Ovary (tissue), 9 donors: ENCODE data around the gene ERICH6. TPM values are rescaled to one million over a fixed set of nuclear protein-coding genes. Genes with fewer than 3 reads are reported as not detected.
A peak's percentile ranks its signal among the peaks of the same experiment; 100 is the strongest.

Source experiments
- DNase-seq, 5 donors: peaks; one replicate each; pipeline ENCODE4 v3.0.0-alpha.2; 2019 to 2020
- H3K27ac ChIP-seq, 2 donors: fragments of 200-600 bp; one replicate each; pipeline versions ENCODE4 v1.5.1 to v1.8.0; 2019 to 2022
- H3K27me3 ChIP-seq: fragments of 200-600 bp; one replicate; pipeline ENCODE4 v1.8.0; 2022
- H3K36me3 ChIP-seq: fragments of 200-600 bp; sonication (generic); one replicate; pipeline ENCODE4 v1.5.1; 2019
- H3K4me1 ChIP-seq: one replicate; pipeline ENCODE4 v1.8.1; 2013; ENCODE audit warnings: mild to moderate bottlenecking, moderate library complexity; ENCODE audit not compliant: insufficient read depth
- H3K4me3 ChIP-seq: fragments of 200-600 bp; sonication (generic); one replicate; pipeline ENCODE4 v1.5.1; 2017
- H3K9me3 ChIP-seq, 2 donors: fragments of 200-600 bp in 1 of 2; sonication (generic) in 1 of 2; one replicate each; pipeline versions ENCODE4 v1.5.1 to v1.8.1; 2013 to 2019; ENCODE audit warnings: mild to moderate bottlenecking in 1 of 2, moderate library complexity in 1 of 2
- EP300 ChIP-seq: sonication (generic); formaldehyde crosslinking; IDR thresholded peaks from one replicate; pipeline ENCODE4 v1.6.1; 2017; ENCODE audit warnings: antibody characterized with exemption
- POLR2A ChIP-seq: fragments of 450-650 bp; IDR thresholded peaks from one replicate; pipeline ENCODE4 v1.6.1; 2017; ENCODE audit warnings: antibody characterized with exemption, mild to moderate bottlenecking, moderate library complexity
- WGBS, 3 donors: extraction: QIAGEN DNeasy Blood & Tissue Kit in 1 of 3; methylation state at CpG; one replicate each; pipeline versions ENCODE4 v1.1.5 to v1.1.7; 2013 to 2017; 5-methylcytosine and 5-hydroxymethylcytosine counted together
- intact Hi-C, 4 donors: fragments of 100-400 bp; cut with DNase I; formaldehyde crosslinking; loops; one replicate each; pipeline versions ENCODE4 v1.11.0 to v1.15.1; 2022 to 2023
- polyA plus RNA-seq, 2 donors: library from polyadenylated mRNA; stranded (reverse); fragments of 200-250 nt in 1 of 2; fragments of 350-450 nt in 1 of 2; fragmentation: Illumina TruSeq in 1 of 2; extraction: RNeasy Lipid Tissue Mini Kit (QIAGEN cat#74804) in 1 of 2; gene quantifications; one replicate each; pipeline ENCODE4 v1.2.3, GENCODE V29; 2013 to 2014
- total RNA-seq, 7 donors: library from RNA; depleted of rRNA in 2 of 7; stranded (reverse); fragments of >200 nt in 2 of 7; fragmentation: NEBNext Ultra II Directional in 3 of 7; extraction: Animal tissue kit (Norgen Biotek cat#: 25700) in 3 of 7; gene quantifications; one replicate each; pipeline versions ENCODE4 v1.1.0 to v1.2.4, GENCODE V29; 2016 to 2023
- TF ChIP-seq, protein P1 (sequence below), 3 donors: fragments of 450-650 bp in 2 of 3; fragments of 200-600 bp in 1 of 3; IDR thresholded peaks; one replicate each; pipeline versions ENCODE4 v1.5.1 to v1.8.0; 2016 to 2022; ENCODE audit warnings: antibody characterized with exemption in 3 of 3, mild to moderate bottlenecking in 1 of 3
- donor health status: DM: no; HTN: no; CAD: no; lungs with moderate emphysema.
- donor health status: DM: no; HTN: no; CAD: no.
- donor health status: Bipolar disorder and iron deficiency.
- donor health status: DM: yes; HTN: yes; CAD: no.
- donor health status: DM: no; HTN: no; CAD: no.
- donor health status: DM: yes; HTN: yes; CAD: no.

The ERICH6 gene
- total and polyA plus RNA-seq, 9 donors, result 0.04 to 1.3 (median 0.43) TPM; not detected in 5

DNA sequence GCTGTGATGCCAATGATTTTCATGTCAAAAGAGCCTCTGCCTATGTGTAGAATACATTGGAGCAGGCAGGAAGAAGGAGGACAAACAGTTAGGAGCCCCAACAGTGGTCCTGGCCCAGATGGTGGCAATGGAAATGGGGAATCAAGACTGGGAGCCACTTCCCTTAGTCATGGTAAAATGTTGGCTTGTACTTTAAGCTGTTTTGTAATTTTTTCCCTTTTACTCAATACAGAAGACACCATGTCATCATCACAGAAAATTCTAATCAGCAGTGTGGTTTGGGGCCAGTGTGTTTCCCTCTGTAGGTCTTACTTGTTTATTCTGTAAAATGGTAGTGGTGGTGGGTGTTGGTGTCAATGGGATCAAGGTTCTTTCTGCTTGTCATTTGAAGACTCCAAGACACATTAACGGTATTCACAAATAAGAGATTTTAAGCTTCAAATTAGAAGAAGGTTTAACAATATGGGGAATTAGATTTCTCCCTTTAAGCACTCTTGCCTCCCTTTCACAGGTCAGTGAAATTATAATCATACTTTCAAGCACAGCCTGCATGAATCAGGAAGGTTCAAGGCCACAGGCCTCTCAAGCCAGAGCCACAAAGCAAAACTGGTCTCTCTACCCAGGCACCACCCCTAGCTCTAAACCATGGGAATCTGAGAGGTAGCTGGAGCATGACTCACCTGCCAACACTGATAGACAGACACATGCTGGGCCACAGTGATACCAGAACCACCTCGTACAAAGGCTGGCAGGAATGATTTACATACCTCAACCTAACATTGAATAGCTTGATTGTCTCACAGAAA is 34.4 kb upstream of the ERICH6 start:
- WGBS, 3 donors, result 13 to 35% (median 21%) methylated on average over 2 of the region's 2 CpGs
- no peak overlapping the region for H3K4me3 ChIP-seq
- peak in 4 of 5 donors; percentile 41 to 61 (median 53) for DNase-seq
- TF ChIP-seq POLR2A (no peak), EP300 (no peak)
- TF ChIP-seq, protein P1, sequence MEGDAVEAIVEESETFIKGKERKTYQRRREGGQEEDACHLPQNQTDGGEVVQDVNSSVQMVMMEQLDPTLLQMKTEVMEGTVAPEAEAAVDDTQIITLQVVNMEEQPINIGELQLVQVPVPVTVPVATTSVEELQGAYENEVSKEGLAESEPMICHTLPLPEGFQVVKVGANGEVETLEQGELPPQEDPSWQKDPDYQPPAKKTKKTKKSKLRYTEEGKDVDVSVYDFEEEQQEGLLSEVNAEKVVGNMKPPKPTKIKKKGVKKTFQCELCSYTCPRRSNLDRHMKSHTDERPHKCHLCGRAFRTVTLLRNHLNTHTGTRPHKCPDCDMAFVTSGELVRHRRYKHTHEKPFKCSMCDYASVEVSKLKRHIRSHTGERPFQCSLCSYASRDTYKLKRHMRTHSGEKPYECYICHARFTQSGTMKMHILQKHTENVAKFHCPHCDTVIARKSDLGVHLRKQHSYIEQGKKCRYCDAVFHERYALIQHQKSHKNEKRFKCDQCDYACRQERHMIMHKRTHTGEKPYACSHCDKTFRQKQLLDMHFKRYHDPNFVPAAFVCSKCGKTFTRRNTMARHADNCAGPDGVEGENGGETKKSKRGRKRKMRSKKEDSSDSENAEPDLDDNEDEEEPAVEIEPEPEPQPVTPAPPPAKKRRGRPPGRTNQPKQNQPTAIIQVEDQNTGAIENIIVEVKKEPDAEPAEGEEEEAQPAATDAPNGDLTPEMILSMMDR (IDR thresholded peaks at IDR 0.05), result no peak
- H3K4me1 ChIP-seq, result peaks cover 20% of the 10 kb centered on the region
- H3K27me3 ChIP-seq, result no peaks in the 10 kb centered on the region
- H3K36me3 ChIP-seq, result no peaks in the 10 kb centered on the region
- intact Hi-C loops, result no loop called here
- no peaks in the 10 kb centered on the region for H3K9me3 ChIP-seq
- H3K27ac ChIP-seq, result peak overlapping the region; percentile 46 to 69

DNA sequence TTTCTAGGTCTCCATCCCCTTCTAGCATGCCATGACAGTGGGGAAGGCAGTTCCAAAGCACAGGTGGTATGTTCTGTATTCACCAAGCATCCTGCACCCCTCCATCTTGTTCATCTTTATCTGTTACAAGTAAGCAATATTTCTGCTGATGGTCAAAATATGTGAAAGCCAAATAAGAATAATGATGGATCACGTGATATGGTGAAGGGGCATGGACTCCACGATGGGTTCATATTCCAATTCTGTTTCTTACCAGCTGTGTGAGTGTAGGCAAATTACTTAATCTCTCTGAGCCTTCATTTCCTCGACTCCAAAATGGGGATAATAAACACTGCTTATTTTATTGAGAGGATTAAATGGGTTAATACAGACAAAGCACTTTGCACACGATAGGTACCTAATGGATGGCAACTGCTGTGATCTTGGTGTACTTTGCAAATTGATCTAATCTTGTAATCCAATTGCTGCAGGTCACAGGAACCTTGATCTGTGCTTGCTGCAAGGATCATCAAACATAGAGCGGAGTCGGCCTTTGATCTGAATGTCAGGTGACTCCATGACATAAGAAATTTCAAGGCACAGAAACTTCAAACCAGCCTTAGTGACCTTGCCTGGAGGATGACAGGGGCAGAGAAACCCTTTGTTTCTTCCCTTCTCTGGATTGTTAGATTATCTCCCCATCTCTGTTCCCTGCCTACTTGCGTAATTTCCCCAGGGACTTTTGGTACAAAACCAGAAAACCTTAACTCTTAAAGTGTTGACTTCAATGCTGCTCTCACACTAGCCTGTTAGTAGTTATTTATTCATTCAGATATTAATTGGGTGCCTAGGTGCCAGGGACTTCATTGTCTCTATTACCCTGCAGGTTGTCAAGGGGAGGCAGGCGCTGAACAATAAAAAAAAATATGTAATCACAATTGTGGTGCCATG is 33.4 kb upstream of the ERICH6 start:
- TF ChIP-seq EP300, result no peak
- no peak for DNase-seq
- H3K27me3 ChIP-seq, result no peaks in the 10 kb centered on the region
- no peak overlapping the region for H3K4me3 ChIP-seq
- no peaks in the 10 kb centered on the region for H3K36me3 ChIP-seq
- intact Hi-C loops, result no loop called here
- H3K27ac ChIP-seq, result peak overlapping the region; percentile 46 to 69
- WGBS, 3 donors, result 85 to 88% (median 86%) methylated on average over 8 of the region's 8 CpGs
- H3K4me1 ChIP-seq, result peaks cover 19% of the 10 kb centered on the region
- no peaks in the 10 kb centered on the region for H3K9me3 ChIP-seq

DNA sequence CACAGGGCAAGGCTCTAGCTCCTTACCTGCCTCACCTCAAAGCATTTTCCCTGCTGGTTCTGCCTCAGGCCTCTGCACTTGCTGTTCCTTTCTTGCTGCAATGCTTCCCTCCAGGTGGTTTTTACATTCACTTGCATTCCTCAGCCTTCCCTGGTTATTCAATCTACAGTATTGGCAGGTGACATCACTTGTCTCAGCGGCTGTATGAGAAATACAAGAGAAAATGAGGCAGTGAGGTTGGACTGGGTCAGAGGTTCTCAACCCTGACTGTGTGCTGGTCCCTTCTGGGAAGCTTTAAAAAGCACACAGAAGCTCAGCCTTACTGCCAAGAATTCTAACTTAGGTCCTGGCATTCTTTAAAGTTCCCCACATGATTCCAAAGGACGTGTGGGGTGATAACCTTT is 32.6 kb upstream of the ERICH6 start:
- intact Hi-C loops, result no loop called here
- DNase-seq, result no peak
- H3K4me1 ChIP-seq, result peaks cover 15% of the 10 kb centered on the region

DNA sequence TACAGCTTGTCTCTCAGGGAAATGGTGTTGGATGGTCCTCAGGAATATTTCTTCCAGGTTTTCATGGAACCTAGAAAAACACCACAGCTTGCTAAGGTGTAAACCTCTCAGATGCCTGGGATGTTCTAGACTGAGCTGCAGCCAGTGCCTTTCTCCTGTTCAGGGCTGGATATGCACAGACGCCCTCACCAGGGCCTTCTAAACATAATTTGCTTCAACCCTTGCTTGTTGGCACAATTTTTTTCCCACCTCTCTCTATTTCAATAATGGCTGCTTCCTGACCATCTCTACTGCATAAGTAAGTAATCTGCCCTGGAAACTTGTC is 31.0 kb upstream of the ERICH6 start:
- Histone ChIP-seq H3K9me3 (no peaks in the 10 kb centered on the region), H3K4me1 (peaks cover 8% of the 10 kb centered on the region), H3K27me3 (no peaks in the 10 kb centered on the region), H3K27ac (no peak overlapping the region), H3K4me3 (no peak overlapping the region), H3K36me3 (no peaks in the 10 kb centered on the region)
- no peak for TF ChIP-seq EP300
- WGBS, 3 donors, result 57 to 78% (median 65%) methylated on average over 1 of the region's 1 CpG
- DNase-seq, result no peak
- intact Hi-C loops, result no loop called here

More for the DNA sequence above, 32.6 kb upstream of the ERICH6 start:
- Histone ChIP-seq H3K9me3 (no peaks in the 10 kb centered on the region), H3K27ac (no peak overlapping the region), H3K4me3 (no peak overlapping the region), H3K27me3 (no peaks in the 10 kb centered on the region), H3K36me3 (no peaks in the 10 kb centered on the region)
- TF ChIP-seq POLR2A, result no peak
- WGBS, 3 donors, result 21 to 37% (median 33%) methylated on average over 2 of the region's 2 CpGs

DNA sequence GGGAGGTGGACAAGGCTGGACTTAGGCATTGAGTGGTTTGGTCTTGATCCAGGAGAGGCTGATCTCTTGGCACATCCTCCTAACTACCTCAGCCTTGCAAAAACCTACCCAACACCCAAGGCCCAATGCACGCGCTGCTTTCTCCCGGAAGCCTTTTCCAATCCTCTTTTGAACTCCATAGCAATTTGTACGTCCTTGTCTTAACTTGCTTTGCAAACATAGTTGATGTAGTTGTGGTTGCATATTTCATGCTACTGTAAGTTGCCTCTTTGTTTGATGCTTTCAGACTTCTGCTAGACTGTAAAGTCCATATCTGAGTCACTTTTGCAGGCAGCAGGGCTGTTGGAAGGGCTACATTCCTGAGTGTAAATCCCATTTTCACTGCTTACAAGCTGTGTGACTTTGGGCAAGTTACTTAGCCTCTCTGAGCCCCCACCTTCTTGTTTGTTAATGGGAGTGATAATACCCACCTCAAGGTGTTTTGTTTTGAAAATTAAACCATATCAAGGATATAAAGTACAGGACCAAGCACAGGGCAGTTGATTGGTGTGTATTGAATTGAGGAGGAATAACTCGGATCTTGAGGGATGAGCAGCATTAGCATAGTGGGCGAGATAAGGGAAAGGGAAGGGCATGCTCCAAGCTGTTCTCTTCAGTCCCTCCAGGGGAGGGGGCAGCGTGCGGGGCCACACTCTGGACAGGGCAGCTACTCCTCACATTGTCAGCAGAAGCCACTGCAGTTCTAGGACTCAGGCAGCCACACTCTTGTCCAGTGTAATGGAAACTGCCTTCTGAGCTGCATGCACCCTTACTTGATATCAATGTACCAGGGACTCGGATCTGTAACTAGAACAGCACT is 30.4 kb upstream of the ERICH6 start:
- Histone ChIP-seq H3K4me1 (peaks cover 8% of the 10 kb centered on the region), H3K36me3 (no peaks in the 10 kb centered on the region), H3K27ac (no peak overlapping the region), H3K27me3 (no peaks in the 10 kb centered on the region), H3K9me3 (no peaks in the 10 kb centered on the region), H3K4me3 (no peak overlapping the region)
- TF ChIP-seq POLR2A (no peak), EP300 (no peak)
- TF ChIP-seq, protein P1 (IDR thresholded peaks at IDR 0.05), result no peak
- 74 to 89% (median 88%) methylated on average over 9 of the region's 9 CpGs for WGBS, 3 donors
- intact Hi-C loops, result no loop called here
- DNase-seq, result no peak
